ENCODE results near the gene RHBDD3. TPM values are rescaled to one million over a fixed set of nuclear protein-coding genes. Genes with fewer than 3 reads are reported as not detected.
"Not testable (repeated sequence)": the region's sequence is repeated elsewhere in the genome, so short reads cannot be mapped to it uniquely, and the experiment has no call there.

The RHBDD3 gene
- total RNA-seq, 4 donors from 2014 or later, result 14.4 to 43.5 (median 32.6) TPM

DNA sequence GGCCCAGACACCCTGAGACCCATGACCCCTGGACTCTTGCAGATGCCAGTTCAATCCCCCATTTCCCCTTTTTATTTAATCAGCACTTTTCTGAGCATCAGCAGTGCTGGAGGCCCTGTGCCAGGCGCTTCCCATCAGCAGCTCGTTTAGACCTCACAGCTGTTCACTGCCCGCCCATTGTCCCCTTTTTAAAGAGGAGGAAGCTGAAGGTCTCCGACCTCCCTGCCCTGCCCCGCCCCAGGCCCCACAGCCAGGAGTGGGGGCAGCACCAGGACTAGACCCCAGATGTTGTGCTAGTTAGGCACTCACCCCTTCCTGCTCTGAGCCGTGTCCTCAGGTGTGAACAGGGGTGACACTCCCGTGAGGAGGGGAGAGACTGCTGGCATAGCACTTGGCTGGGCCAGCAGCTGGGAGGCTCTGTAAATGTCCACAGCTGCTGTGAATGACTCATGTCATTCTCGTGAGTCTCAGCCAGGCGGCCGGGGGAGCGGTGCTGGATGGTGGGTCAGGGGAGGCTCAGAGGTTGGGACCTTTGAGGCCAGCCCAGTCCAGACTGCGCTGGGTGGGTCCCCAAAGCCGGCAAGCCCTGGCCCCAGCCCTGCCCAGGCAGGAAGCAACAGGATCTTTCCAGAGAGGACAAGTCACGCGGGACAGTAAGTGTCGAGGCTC is 42.2 kb downstream of the RHBDD3 start:
- 12 to 20% methylated on average over 12 to 16 of the region's 16 CpGs for WGBS, 2 donors
- peak in 1 of 2 donors; percentile 59 for TF ChIP-seq EP300 (IDR thresholded peaks at IDR 0.05)
- TF ChIP-seq, protein P1, sequence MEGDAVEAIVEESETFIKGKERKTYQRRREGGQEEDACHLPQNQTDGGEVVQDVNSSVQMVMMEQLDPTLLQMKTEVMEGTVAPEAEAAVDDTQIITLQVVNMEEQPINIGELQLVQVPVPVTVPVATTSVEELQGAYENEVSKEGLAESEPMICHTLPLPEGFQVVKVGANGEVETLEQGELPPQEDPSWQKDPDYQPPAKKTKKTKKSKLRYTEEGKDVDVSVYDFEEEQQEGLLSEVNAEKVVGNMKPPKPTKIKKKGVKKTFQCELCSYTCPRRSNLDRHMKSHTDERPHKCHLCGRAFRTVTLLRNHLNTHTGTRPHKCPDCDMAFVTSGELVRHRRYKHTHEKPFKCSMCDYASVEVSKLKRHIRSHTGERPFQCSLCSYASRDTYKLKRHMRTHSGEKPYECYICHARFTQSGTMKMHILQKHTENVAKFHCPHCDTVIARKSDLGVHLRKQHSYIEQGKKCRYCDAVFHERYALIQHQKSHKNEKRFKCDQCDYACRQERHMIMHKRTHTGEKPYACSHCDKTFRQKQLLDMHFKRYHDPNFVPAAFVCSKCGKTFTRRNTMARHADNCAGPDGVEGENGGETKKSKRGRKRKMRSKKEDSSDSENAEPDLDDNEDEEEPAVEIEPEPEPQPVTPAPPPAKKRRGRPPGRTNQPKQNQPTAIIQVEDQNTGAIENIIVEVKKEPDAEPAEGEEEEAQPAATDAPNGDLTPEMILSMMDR (IDR thresholded peaks at IDR 0.05), result no peak
- H3K27ac ChIP-seq, result peak overlapping the region; percentile 20 to 76 (median 51)
- no peaks in the 10 kb centered on the region for H3K27me3 ChIP-seq
- H3K4me1 ChIP-seq, result peaks cover 0 to 25% (median 10%) of the 10 kb centered on the region in 4 donors
- no peaks in the 10 kb centered on the region for H3K9me3 ChIP-seq
- no peak overlapping the region for H3K4me3 ChIP-seq
- H3K36me3 ChIP-seq, result no peaks in the 10 kb centered on the region
- DNase-seq (ENCODE audit: low spot score in 2 of 2), result peak; percentile 56 to 60

DNA sequence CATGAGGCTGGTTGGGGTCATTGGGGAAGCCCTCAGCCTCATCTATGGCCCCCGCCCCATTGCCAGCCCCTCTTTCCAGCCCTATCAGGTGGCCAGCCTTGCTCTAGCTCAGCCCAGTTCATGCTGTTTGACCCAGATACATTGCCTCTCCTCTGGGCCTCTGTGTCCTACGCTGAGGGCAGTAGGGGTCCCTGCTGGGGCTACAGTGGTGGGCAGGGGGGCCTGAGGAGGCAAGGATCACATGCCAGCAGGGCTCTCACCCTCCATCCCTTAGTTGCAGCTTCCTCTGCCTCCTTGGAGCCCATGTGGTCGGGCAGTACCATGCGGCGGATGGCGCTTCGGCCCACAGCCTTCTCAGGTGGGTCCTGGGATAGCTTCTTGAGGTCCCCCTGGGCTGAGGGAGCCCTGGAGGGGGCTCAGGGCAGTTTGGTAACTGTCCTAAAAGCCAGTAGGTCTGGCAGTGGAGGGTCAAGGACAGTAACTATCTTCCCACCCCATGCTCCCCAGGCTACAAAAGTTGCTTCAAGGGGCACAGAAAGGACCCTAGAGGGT is 42.8 kb downstream of the RHBDD3 start:
- Histone ChIP-seq H3K27ac (peak overlapping the region in 3 of 4 donors; percentile 20 to 76 (median 50)), H3K4me3 (no peak overlapping the region), H3K27me3 (no peaks in the 10 kb centered on the region), H3K36me3 (no peaks in the 10 kb centered on the region), H3K9me3 (no peaks in the 10 kb centered on the region), H3K4me1 (peaks cover 0 to 25% (median 10%) of the 10 kb centered on the region in 4 donors)
- TF ChIP-seq EP300 (IDR thresholded peaks at IDR 0.05) (no peak), POLR2A (IDR thresholded peaks at IDR 0.05) (no peak)
- TF ChIP-seq, protein P1 (IDR thresholded peaks at IDR 0.05), result no peak
- 82 to 89% methylated on average over 2 of the region's 7 CpGs for WGBS, 2 donors
- no peak for DNase-seq (ENCODE audit: low spot score in 2 of 2)

DNA sequence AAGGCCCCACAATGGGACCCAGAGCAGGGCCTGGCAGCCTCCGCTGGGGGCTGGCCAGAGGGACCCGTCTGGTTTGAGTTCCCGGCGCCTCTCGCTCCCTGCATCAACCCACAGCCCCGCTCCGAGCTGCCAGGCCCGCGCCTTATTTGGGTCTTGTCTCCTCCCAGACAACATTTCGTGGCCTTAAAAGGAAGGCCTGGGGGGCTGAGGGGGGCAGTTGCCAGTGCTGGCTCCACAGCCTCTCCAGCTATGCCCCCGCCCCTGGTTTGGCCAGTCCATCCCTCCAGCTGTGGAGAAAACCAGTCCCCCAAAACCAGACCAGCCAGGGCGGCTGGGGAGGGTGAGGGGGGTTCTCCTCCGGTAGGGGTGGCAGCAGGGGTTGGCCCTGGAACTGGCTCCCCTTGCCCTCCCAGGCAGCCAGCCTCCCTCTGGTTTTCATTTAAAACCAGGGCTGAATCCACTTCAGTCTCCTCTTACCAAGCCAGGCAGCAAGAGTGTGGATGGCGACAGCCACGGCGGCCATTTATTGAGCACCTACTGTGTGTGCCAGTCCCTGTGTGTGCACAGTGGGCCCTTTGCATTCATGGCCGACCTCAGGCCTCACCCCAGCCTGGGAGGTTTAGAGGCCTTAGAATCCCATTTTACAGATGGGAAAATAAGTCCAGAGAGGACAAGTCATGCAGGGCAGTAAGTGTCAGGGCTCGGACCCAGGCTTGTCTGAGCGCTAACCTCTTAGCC is 43.5 kb downstream of the RHBDD3 start:
- H3K4me1 ChIP-seq, result peaks cover 0 to 25% (median 10%) of the 10 kb centered on the region in 4 donors
- H3K9me3 ChIP-seq, result no peaks in the 10 kb centered on the region
- DNase-seq (ENCODE audit: low spot score in 2 of 2), result no peak
- no peaks in the 10 kb centered on the region for H3K36me3 ChIP-seq
- 84 to 85% methylated on average over 17 to 19 of the region's 19 CpGs for WGBS, 2 donors
- no peak overlapping the region for H3K4me3 ChIP-seq
- H3K27ac ChIP-seq, result peak overlapping the region in 1 of 4 donors; percentile 50
- TF ChIP-seq EP300 (IDR thresholded peaks at IDR 0.05), result no peak
- TF ChIP-seq, protein P1 (IDR thresholded peaks at IDR 0.05), result no peak
- TF ChIP-seq POLR2A (IDR thresholded peaks at IDR 0.05), result no peak
- no peaks in the 10 kb centered on the region for H3K27me3 ChIP-seq

DNA sequence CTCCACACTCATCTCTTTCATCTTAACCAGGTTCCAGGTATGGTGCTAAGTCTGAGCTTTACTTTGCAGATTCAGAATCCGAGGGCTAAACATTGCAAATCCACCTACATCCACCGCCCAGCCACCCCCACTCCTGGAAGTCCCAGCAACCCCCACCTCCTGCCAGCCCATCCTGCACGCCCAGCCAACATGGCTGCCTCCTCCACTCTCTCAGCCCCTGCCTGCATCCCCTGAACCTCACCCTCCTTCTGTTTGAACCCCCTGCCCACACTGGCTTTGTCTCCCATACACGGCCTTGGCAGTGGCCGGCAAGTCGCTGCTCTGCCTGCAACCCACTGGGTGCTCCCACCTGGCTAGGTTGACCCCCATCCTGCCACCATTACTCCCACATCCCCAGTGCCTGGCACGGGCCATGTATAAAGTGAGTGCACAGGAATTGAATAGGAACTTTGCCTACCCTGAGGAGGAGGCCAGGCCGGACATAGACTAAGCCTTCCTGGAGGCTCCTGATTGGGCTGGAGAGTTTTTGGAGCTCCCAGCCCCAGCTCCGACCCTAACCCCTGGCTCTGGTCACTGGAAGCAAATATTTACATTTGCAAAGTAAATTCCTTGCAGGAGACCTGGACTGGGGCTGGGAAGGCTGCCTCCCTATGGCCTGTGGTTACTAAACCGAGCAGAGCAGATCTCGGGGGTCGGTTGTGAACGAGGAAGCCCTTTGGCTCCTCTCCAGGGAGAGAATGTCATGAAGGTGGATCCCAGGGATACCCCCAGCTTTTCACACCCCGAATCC is 47.7 kb downstream of the RHBDD3 start:
- no peaks in the 10 kb centered on the region for H3K9me3 ChIP-seq
- no peaks in the 10 kb centered on the region for H3K36me3 ChIP-seq
- no peak overlapping the region for H3K27ac ChIP-seq
- TF ChIP-seq, protein P1 (IDR thresholded peaks at IDR 0.05), result no peak
- no peak for TF ChIP-seq EP300 (IDR thresholded peaks at IDR 0.05)
- TF ChIP-seq POLR2A (IDR thresholded peaks at IDR 0.05), result no peak
- H3K4me3 ChIP-seq, result no peak overlapping the region
- DNase-seq (ENCODE audit: low spot score in 2 of 2), result no peak
- WGBS, 2 donors, result 77 to 81% methylated on average over 14 of the region's 14 CpGs
- H3K27me3 ChIP-seq, result no peaks in the 10 kb centered on the region
- H3K4me1 ChIP-seq, result peaks cover 0 to 22% (median 5%) of the 10 kb centered on the region in 4 donors

DNA sequence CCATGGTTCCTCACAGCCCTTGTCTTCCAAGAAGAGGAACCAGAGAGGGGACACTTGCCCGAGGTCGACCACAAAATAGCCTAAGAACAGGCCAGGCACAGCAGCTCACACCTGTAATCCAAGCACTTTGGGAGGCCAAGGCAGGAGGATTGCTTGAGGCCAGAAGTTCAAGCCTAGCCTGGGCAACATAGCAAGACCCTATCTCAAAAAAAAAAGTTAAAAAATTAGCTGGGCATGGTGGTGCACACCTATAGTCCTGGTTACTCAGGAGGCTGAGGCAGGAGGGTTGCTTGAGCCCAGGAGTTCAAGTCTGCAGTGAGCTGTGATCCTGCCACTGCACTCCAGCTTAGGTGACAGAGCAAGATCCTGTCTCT is 48.4 kb downstream of the RHBDD3 start:
- not testable (repeated sequence) for H3K27me3 ChIP-seq; H3K27ac ChIP-seq; DNase-seq (ENCODE audit: low spot score in 2 of 2); H3K4me3 ChIP-seq; H3K36me3 ChIP-seq; H3K9me3 ChIP-seq
- 67 to 86% methylated on average over 2 of the region's 2 CpGs for WGBS, 2 donors
- H3K4me1 ChIP-seq, result peaks cover 0 to 16% (median 0%) of the 10 kb centered on the region in 4 donors
